Esophagus muscularis mucosa (tissue), 4 donors: ENCODE measurements around the gene EI24. TPM values are rescaled to one million over a fixed set of nuclear protein-coding genes. Genes with fewer than 3 reads are reported as not detected.

Experiments used
- DNase-seq: peaks from one replicate; pipeline ENCODE4 v3.0.0-alpha.2; 2017; ENCODE audit errors: extremely low spot score
- H3K27ac ChIP-seq, 4 donors: fragments of 200-600 bp; sonication (generic); replicated peaks in 1 of 4; 1 replicate in 3 of 4; 2 replicates in 1 of 4; pipeline ENCODE4 v1.5.1; 2016 to 2019; ENCODE audit warnings: mild to moderate bottlenecking in 1 of 4
- H3K27me3 ChIP-seq, 4 donors: fragments of 200-600 bp; sonication (generic); one replicate each; pipeline versions ENCODE4 v1.5.1 to v1.6.0; 2016 to 2019
- H3K36me3 ChIP-seq, 4 donors: fragments of 200-600 bp; sonication (generic); one replicate each; pipeline ENCODE4 v1.5.1; 2016 to 2019
- H3K4me1 ChIP-seq, 4 donors: fragments of 200-600 bp; sonication (generic); one replicate each; pipeline ENCODE4 v1.5.1; 2016 to 2019
- H3K4me3 ChIP-seq, 4 donors: fragments of 200-600 bp; sonication (generic); 1 replicate in 2 of 4; 2 replicates in 2 of 4; pipeline ENCODE4 v1.5.1; 2016 to 2019; ENCODE audit warnings: mild to moderate bottlenecking in 4 of 4, moderate library complexity in 1 of 4
- H3K9me3 ChIP-seq, 4 donors: fragments of 200-600 bp; sonication (generic); 1 replicate in 3 of 4; 2 replicates in 1 of 4; pipeline ENCODE4 v1.5.1; 2016 to 2019
- EP300 ChIP-seq: sonication (generic); formaldehyde crosslinking; IDR thresholded peaks from one replicate; pipeline ENCODE4 v1.6.1; 2017; ENCODE audit warnings: antibody characterized with exemption
- POLR2A ChIP-seq: fragments of 450-650 bp; IDR thresholded peaks from one replicate; pipeline ENCODE4 v1.6.1; 2017; ENCODE audit warnings: antibody characterized with exemption, moderate library complexity, mild to moderate bottlenecking, low read depth
- POLR2AphosphoS5 ChIP-seq, 2 donors: sonication (generic); formaldehyde crosslinking; IDR thresholded peaks; one replicate each; pipeline ENCODE4 v1.6.1; 2017; ENCODE audit warnings: antibody characterized with exemption in 2 of 2
- WGBS: methylation state at CpG from one replicate; pipeline ENCODE4 v1.1.5; 2018; 5-methylcytosine and 5-hydroxymethylcytosine counted together
- intact Hi-C: fragments of 100-400 bp; cut with DNase I; formaldehyde crosslinking; loops from one replicate; pipeline ENCODE4 v1.15.1; 2023
- total RNA-seq, 4 donors: library from RNA; depleted of rRNA; stranded (reverse); fragments of >200 nt; gene quantifications; one replicate each; pipeline versions ENCODE4 v1.1.0 to v1.2.1, GENCODE V29; 2016
- TF ChIP-seq, protein P1 (sequence below), 3 experiments: fragments of 200-600 bp in 2 of 3; fragments of 450-650 bp in 1 of 3; sonication (generic) in 2 of 3; IDR thresholded peaks; one replicate each; pipeline ENCODE4 v1.5.1; 2017 to 2019; ENCODE audit warnings: antibody characterized with exemption in 3 of 3, mild to moderate bottlenecking in 2 of 3, moderate library complexity in 1 of 3

Gene EI24
- total RNA-seq, 4 donors from 2014 or later, result 65.4 to 81.3 (median 75.0) TPM

- DNase-seq, result peak; percentile 100
- Histone ChIP-seq H3K4me3 (peak within 1 kb of the TSS; percentile 79 to 92 (median 86)), H3K9me3 (no peaks in the 10 kb centered on the region), H3K27me3 (no peaks in the 10 kb centered on the region), H3K4me1 (peaks cover 13 to 46% (median 32%) of the 10 kb centered on the region in 4 donors), H3K27ac (peak within 1 kb of the TSS; percentile 95 to 99 (median 98)), H3K36me3 (peaks cover 1 to 12% (median 8%) of the 10 kb centered on the region in 4 donors)
- TF ChIP-seq, protein P1, sequence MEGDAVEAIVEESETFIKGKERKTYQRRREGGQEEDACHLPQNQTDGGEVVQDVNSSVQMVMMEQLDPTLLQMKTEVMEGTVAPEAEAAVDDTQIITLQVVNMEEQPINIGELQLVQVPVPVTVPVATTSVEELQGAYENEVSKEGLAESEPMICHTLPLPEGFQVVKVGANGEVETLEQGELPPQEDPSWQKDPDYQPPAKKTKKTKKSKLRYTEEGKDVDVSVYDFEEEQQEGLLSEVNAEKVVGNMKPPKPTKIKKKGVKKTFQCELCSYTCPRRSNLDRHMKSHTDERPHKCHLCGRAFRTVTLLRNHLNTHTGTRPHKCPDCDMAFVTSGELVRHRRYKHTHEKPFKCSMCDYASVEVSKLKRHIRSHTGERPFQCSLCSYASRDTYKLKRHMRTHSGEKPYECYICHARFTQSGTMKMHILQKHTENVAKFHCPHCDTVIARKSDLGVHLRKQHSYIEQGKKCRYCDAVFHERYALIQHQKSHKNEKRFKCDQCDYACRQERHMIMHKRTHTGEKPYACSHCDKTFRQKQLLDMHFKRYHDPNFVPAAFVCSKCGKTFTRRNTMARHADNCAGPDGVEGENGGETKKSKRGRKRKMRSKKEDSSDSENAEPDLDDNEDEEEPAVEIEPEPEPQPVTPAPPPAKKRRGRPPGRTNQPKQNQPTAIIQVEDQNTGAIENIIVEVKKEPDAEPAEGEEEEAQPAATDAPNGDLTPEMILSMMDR (IDR thresholded peaks at IDR 0.05), result no peak
- TF ChIP-seq POLR2A, result peak; percentile 26
- TF ChIP-seq EP300, result no peak
- TF ChIP-seq POLR2AphosphoS5 (IDR thresholded peaks at IDR 0.05), result peak; percentile 98 to 99
- intact Hi-C loops, result no loop called here
- under 1% methylated on average over 36 of the region's 55 CpGs for WGBS
Observed at GRCh38 chr11:125592305-125593113, 23.2 kb downstream of the EI24 start, which contains the start of gene STT3A. STT3A (plus strand) TSS chr11:125592852; CDS start chr11:125595916, 3,064 bp downstream.

DNA sequence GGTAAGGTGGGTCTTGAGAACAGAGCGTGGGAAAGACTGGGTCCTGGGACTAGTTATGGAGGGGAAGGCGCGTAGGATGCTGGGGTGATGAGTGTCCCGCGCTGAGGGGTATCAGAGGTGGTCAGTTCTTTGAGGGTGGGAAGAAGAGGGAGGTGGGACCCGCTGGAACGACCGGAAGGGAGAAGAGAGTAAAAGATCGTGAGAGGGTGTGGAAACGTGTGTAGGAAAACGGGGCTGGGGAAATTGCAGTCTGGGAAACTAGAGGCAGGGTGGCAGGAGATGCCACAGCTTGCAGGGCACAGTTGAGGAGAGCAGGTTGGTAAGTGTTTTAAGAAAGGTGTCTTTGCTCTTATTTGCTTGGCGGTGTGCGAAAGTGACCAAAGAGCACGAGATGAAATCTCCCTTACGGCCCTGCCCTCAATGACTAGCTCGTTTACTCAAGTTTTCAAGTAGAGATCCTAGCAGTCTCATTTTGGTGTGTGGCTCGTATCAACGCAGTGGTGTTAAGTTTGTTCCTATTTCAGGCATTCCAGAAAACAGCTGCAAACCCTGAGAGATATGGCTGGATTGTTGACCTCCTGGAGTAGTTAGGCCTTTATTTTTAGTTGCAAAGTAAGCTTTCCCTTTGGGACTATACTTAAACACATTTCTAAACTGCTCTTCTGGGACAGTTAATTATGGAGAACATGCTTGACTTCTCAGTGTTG lies 24.0 kb downstream of the EI24 start:
- peaks cover 13 to 46% (median 32%) of the 10 kb centered on the region in 4 donors for H3K4me1 ChIP-seq
- intact Hi-C loops, result no loop called here
- no peak for DNase-seq
- H3K27me3 ChIP-seq, result no peaks in the 10 kb centered on the region
- peak overlapping the region; percentile 74 to 99 (median 88) for H3K27ac ChIP-seq
- no peaks in the 10 kb centered on the region for H3K9me3 ChIP-seq
- H3K36me3 ChIP-seq, result peaks cover 7 to 19% (median 15%) of the 10 kb centered on the region in 4 donors
- WGBS, result under 1% methylated on average over 18 of the region's 18 CpGs
- TF ChIP-seq EP300, result no peak
- TF ChIP-seq POLR2AphosphoS5 (IDR thresholded peaks at IDR 0.05), result no peak
- TF ChIP-seq POLR2A, result no peak
- TF ChIP-seq, protein P1 (IDR thresholded peaks at IDR 0.05), result no peak
- H3K4me3 ChIP-seq, result peak overlapping the region; percentile 71 to 92 (median 86)

DNA sequence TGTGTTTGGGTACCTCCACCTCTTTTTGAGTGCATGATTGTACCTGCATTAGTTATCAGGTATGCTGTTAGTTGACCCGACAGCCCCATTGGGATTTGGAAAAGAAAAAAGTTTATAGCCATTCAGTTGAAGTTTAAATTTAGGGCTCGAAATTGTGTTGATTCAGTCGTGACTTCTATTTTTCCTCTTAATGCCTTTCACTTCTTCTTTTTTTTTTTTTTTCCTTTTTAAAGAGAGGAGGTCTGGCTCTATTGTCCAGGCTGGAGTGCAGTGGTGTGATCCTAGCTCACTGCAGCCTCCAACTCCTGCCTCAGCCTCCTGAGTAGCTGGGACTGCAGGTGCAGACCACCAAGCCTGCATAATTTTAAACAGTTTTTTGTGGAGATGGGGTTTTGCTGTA lies 25.7 kb downstream of the EI24 start:
- Histone ChIP-seq H3K4me1 (peaks cover 13 to 46% (median 32%) of the 10 kb centered on the region in 4 donors), H3K27ac (no peak overlapping the region), H3K27me3 (no peaks in the 10 kb centered on the region), H3K4me3 (no peak overlapping the region), H3K36me3 (peaks cover 7 to 36% (median 31%) of the 10 kb centered on the region in 4 donors), H3K9me3 (no peaks in the 10 kb centered on the region)
- TF ChIP-seq POLR2AphosphoS5 (IDR thresholded peaks at IDR 0.05) (no peak), POLR2A (no peak), EP300 (no peak)
- TF ChIP-seq, protein P1 (IDR thresholded peaks at IDR 0.05), result no peak
- WGBS, result 72% methylated on average over 3 of the region's 3 CpGs
- DNase-seq, result no peak
- intact Hi-C loops, result no loop called here

DNA sequence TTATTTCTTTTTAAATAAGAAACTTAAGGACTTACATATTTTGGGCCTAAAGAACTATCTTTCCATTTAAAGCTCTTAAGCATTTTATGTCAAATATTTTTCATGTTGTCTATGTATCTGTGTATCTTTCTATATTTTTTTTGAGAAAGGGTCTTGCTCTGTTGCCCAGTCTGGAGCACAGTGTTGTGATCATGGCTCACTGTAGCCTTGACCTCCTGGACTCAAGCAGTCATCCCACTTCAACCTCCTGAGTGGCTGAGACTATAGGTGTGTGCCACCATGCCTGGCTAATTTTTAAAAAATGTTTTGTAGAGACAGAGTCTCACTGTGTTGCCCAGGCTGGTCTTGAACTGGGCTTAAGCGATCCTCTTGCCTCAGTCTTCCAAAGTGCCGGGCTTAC lies 31.4 kb downstream of the EI24 start:
- Histone ChIP-seq H3K9me3 (no peaks in the 10 kb centered on the region), H3K4me1 (peaks cover 0 to 9% (median 2%) of the 10 kb centered on the region in 4 donors), H3K36me3 (peaks cover 40 to 93% (median 88%) of the 10 kb centered on the region in 4 donors), H3K27ac (no peak overlapping the region), H3K4me3 (no peak overlapping the region), H3K27me3 (no peaks in the 10 kb centered on the region)
- WGBS, result 100% methylated on average over 2 of the region's 2 CpGs
- no peak for TF ChIP-seq EP300
- intact Hi-C loops, result no loop called here
- DNase-seq, result no peak

DNA sequence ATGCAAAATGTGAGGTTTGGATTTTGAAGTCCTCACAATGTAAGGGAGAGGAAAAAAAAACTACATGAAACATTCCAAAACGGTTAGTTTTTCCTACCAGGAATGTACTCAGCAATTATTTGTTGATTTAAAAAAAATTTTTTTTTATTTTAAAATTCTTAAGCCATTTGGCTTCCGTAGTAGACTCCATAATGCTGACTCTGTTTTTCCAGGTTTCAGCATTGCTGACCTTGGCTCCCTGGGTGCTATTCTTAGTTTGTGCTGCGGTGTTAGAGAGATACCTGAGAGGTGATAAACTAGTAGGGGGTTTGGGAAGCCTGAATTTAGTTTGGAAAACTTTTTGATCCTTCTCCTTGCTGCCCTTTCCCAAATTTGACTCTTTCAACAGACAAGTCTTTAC lies 33.9 kb downstream of the EI24 start:
- intact Hi-C loops, result no loop called here
- H3K27ac ChIP-seq, result no peak overlapping the region
- H3K4me3 ChIP-seq, result no peak overlapping the region
- no peaks in the 10 kb centered on the region for H3K27me3 ChIP-seq
- 73% methylated on average over 3 of the region's 3 CpGs for whole genome bisulfite sequencing
- no peaks in the 10 kb centered on the region for H3K9me3 ChIP-seq
- TF ChIP-seq EP300 (no peak), POLR2A (no peak), POLR2AphosphoS5 (IDR thresholded peaks at IDR 0.05) (no peak)
- TF ChIP-seq, protein P1 (IDR thresholded peaks at IDR 0.05), result no peak
- H3K4me1 ChIP-seq, result peaks cover 0 to 4% (median 0%) of the 10 kb centered on the region in 4 donors
- peaks cover 53 to 100% (median 99%) of the 10 kb centered on the region in 4 donors for H3K36me3 ChIP-seq
- DNase-seq, result peak; percentile 1
